Suprapubic skin (tissue), 4 donors: ENCODE data around the gene SGK2. TPM values are rescaled to one million over a fixed set of nuclear protein-coding genes. Genes with fewer than 3 reads are reported as not detected.

Source experiments
- DNase-seq, 2 donors: peaks; one replicate each; pipeline ENCODE4 v3.0.0-alpha.2; 2019; ENCODE audit warnings: low spot score in 2 of 2
- H3K27ac ChIP-seq: fragments of 200-600 bp; sonication (generic); one replicate; pipeline ENCODE4 v1.5.1; 2019
- H3K27me3 ChIP-seq: fragments of 200-600 bp; sonication (generic); one replicate; pipeline ENCODE4 v1.5.1; 2019
- H3K36me3 ChIP-seq: fragments of 200-600 bp; sonication (generic); one replicate; pipeline ENCODE4 v1.5.1; 2019
- H3K4me1 ChIP-seq: fragments of 200-600 bp; sonication (generic); one replicate; pipeline ENCODE4 v1.5.1; 2019
- H3K4me3 ChIP-seq: fragments of 200-600 bp; sonication (generic); one replicate; pipeline ENCODE4 v1.5.1; 2019; ENCODE audit warnings: mild to moderate bottlenecking
- H3K9me3 ChIP-seq: fragments of 200-600 bp; sonication (generic); one replicate; pipeline ENCODE4 v1.5.1; 2019
- EP300 ChIP-seq: sonication (generic); formaldehyde crosslinking; IDR thresholded peaks from one replicate; pipeline ENCODE4 v1.6.1; 2017; ENCODE audit warnings: antibody characterized with exemption
- POLR2A ChIP-seq, 2 donors: fragments of 450-650 bp; IDR thresholded peaks; one replicate each; pipeline ENCODE4 v1.6.1; 2017; ENCODE audit warnings: antibody characterized with exemption in 2 of 2, mild to moderate bottlenecking in 2 of 2, moderate library complexity in 2 of 2
- POLR2AphosphoS5 ChIP-seq, 3 donors: sonication (generic); formaldehyde crosslinking; IDR thresholded peaks; one replicate each; pipeline ENCODE4 v1.6.1; 2017; ENCODE audit warnings: antibody characterized with exemption in 3 of 3
- WGBS: methylation state at CpG from one replicate; pipeline ENCODE4 v1.1.5; 2018; 5-methylcytosine and 5-hydroxymethylcytosine counted together
- total RNA-seq, 4 donors: library from RNA; depleted of rRNA; stranded (reverse); fragments of >200 nt; gene quantifications; one replicate each; pipeline ENCODE4 v1.1.0, GENCODE V29; 2016
- TF ChIP-seq, protein P1 (sequence below), 2 donors: fragments of 200-600 bp in 1 of 2; fragments of 450-650 bp in 1 of 2; sonication (generic) in 1 of 2; IDR thresholded peaks; one replicate each; pipeline ENCODE4 v1.5.1; 2016 to 2019; ENCODE audit warnings: antibody characterized with exemption in 2 of 2, mild to moderate bottlenecking in 1 of 2, moderate library complexity in 1 of 2

Gene SGK2
- total RNA-seq, 4 donors from 2014 or later, result 6.9 to 18.2 (median 13.0) TPM

DNA sequence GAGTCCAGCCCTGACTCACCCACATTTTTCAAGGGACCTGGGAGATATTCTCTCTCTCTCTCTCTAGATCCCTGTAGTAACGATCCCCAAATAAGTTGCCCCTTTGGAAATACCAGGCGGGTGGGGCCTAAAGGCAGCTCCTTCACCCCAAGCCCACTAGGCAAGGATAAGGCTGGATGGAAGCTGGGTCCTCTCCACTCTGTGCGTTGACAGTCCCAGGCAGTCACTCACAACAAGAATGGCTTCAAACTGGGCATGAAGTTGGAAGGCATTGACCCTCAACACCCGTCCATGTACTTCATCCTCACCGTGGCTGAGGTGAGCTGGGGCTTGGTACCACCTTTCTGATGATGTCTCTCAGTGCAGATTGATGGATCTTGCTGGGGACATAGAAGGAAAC, 29.8 kb upstream of the SGK2 start:
- WGBS, result 92% methylated on average over 2 of the region's 5 CpGs
- Histone ChIP-seq H3K27ac (no peak overlapping the region), H3K27me3 (no peaks in the 10 kb centered on the region), H3K9me3 (no peaks in the 10 kb centered on the region), H3K4me3 (no peak overlapping the region), H3K36me3 (peaks cover 4% of the 10 kb centered on the region), H3K4me1 (no peaks in the 10 kb centered on the region)
- DNase-seq, result peak; percentile 16 to 47
- TF ChIP-seq EP300, result no peak

DNA sequence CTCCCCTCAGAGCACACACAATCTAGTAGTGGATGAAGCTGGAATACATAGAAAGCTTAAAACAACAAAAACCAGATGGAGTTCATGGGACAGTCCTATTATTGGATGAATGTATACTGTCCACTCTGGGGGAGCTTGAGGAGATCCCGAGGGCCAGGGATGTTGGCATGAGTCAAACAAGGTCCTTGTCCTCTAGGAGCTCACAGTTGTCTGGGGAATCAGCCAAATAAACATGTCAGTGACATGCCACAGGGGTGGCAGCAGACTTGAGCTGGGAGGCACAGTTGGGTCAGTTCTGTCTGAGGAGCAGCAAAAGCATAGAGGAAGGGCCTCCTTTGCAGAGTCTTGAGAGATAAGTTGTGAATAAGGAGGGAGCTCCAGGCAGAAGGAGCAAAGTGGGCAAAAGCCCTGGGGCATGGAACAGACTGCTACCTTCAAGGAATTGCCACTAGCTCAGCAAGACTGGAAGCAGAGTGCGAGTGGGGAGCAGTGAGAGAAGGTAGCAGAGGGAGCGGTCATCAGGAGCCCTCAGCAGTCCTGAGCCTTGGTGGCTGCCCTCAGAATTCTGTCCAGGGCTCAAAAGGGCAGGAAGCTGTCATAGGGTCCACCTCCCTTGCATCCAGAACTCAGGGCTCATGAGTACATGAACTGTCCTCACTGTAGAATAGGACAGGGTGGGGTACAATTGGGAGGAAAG, 29.2 kb upstream of the SGK2 start:
- no peaks in the 10 kb centered on the region for H3K27me3 ChIP-seq

DNA sequence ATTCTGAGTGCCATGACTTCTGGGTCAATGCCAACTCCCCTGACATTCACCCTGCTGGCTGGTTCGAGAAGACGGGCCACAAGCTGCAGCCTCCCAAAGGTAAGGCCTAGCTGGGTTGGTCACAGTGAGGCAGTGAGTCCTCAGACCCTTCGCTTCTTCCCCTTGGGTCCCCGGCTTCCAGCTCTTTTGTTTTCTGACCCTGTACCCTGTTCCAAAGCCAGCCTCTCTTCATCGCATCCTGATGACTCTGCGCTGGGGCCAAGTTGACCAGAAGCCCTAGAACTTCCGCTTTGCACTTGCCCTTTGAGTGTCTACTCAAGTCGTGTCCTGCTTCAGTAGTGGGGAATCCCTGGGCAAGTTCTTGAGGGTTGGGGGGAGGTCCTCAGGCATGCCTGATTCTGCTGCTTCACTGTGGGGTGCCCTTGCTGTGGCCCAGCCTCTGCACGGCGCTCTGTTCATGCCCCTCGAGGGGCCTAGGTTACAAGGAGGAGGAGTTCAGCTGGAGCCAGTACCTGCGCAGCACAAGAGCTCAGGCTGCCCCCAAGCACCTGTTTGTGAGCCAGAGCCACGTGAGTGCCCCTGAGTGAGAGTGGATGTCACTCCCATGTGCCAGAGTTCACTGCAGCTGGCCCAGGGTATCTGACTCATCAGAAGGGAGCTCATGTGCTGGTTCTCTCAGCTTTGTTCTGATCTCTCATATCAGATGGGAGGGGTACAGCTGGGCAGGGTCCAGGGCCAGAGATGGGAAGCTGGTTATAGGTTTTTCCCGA, 28.3 kb upstream of the SGK2 start:
- Histone ChIP-seq H3K27ac (no peak overlapping the region), H3K27me3 (no peaks in the 10 kb centered on the region), H3K4me1 (no peaks in the 10 kb centered on the region), H3K4me3 (no peak overlapping the region), H3K36me3 (peaks cover 9% of the 10 kb centered on the region), H3K9me3 (no peaks in the 10 kb centered on the region)
- WGBS, result 92% methylated on average over 10 of the region's 14 CpGs
- TF ChIP-seq EP300 (no peak), POLR2AphosphoS5 (IDR thresholded peaks at IDR 0.05) (no peak), POLR2A (IDR thresholded peaks at IDR 0.05) (no peak)
- TF ChIP-seq, protein P1, sequence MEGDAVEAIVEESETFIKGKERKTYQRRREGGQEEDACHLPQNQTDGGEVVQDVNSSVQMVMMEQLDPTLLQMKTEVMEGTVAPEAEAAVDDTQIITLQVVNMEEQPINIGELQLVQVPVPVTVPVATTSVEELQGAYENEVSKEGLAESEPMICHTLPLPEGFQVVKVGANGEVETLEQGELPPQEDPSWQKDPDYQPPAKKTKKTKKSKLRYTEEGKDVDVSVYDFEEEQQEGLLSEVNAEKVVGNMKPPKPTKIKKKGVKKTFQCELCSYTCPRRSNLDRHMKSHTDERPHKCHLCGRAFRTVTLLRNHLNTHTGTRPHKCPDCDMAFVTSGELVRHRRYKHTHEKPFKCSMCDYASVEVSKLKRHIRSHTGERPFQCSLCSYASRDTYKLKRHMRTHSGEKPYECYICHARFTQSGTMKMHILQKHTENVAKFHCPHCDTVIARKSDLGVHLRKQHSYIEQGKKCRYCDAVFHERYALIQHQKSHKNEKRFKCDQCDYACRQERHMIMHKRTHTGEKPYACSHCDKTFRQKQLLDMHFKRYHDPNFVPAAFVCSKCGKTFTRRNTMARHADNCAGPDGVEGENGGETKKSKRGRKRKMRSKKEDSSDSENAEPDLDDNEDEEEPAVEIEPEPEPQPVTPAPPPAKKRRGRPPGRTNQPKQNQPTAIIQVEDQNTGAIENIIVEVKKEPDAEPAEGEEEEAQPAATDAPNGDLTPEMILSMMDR (IDR thresholded peaks at IDR 0.05), result no peak
- DNase-seq, result peak in 1 of 2 donors; percentile 68

More for the DNA sequence above, 29.2 kb upstream of the SGK2 start:
- 97% methylated on average over 3 of the region's 3 CpGs for WGBS
- TF ChIP-seq, protein P1 (IDR thresholded peaks at IDR 0.05), result no peak
- no peak for TF ChIP-seq EP300
- no peak for TF ChIP-seq POLR2AphosphoS5 (IDR thresholded peaks at IDR 0.05)
- TF ChIP-seq POLR2A (IDR thresholded peaks at IDR 0.05), result no peak
- DNase-seq, result peak; percentile 17 to 49
- H3K4me1 ChIP-seq, result no peaks in the 10 kb centered on the region
- H3K9me3 ChIP-seq, result no peaks in the 10 kb centered on the region
- no peak overlapping the region for H3K27ac ChIP-seq
- peaks cover 4% of the 10 kb centered on the region for H3K36me3 ChIP-seq
- no peak overlapping the region for H3K4me3 ChIP-seq

DNA sequence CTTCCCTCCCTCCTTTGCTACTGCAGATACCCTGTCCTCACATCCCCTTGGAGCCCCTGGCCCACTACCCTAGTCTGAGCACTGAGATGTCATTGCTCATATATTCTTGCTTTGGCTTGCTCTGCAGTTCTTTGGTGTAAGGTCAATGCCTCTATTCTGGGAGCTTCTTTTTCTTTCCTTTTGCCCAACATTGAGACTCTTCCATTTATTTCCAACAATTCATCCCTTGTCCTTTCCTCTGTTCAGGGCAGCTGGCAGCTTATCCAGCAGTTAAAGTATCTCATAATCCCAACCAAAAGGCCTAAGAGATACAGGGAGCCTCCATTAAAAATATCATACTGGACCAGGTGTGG, 27.8 kb upstream of the SGK2 start:
- H3K4me1 ChIP-seq, result no peaks in the 10 kb centered on the region
- H3K27ac ChIP-seq, result no peak overlapping the region
- H3K4me3 ChIP-seq, result no peak overlapping the region
- H3K9me3 ChIP-seq, result no peaks in the 10 kb centered on the region
- no peak for TF ChIP-seq EP300
- TF ChIP-seq POLR2AphosphoS5 (IDR thresholded peaks at IDR 0.05), result no peak
- TF ChIP-seq, protein P1 (IDR thresholded peaks at IDR 0.05), result no peak
- TF ChIP-seq POLR2A (IDR thresholded peaks at IDR 0.05), result no peak
- peaks cover 15% of the 10 kb centered on the region for H3K36me3 ChIP-seq
- no peak for DNase-seq
- H3K27me3 ChIP-seq, result no peaks in the 10 kb centered on the region

DNA sequence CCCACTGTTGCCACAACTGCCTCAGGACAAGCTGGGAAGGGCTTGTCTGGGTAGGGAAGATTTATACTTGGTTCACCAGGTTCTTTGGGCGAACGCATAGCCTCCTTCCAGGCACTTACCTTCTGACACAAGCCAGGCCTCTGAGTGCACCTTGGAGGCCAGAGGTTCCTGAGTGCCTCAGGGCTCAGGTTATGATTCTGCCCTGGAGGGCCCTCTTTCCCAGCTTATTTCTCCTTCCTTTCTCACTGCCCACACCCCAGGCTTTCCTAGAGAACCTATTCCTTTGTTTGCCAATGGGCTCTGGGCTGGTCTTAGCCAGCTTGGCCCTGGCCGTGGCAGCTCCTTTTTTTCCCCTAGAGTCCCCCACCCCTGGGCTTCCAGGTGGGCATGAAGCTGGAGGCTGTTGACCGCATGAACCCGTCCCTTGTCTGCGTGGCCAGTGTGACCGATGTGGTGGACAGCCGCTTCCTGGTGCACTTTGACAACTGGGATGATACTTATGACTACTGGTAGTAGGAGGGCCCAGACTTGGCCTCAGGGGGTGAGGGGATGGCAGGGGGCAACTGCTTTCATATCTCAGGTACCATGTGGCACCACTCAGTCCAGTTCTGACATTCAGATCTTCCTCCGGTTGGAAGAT, 26.3 kb upstream of the SGK2 start:
- Histone ChIP-seq H3K27ac (no peak overlapping the region), H3K4me1 (no peaks in the 10 kb centered on the region), H3K4me3 (no peak overlapping the region), H3K9me3 (no peaks in the 10 kb centered on the region), H3K36me3 (peaks cover 25% of the 10 kb centered on the region), H3K27me3 (no peaks in the 10 kb centered on the region)
- DNase-seq, result peak in 1 of 2 donors; percentile 74
- TF ChIP-seq POLR2AphosphoS5 (IDR thresholded peaks at IDR 0.05), result no peak
- WGBS, result 95% methylated on average over 9 of the region's 9 CpGs

DNA sequence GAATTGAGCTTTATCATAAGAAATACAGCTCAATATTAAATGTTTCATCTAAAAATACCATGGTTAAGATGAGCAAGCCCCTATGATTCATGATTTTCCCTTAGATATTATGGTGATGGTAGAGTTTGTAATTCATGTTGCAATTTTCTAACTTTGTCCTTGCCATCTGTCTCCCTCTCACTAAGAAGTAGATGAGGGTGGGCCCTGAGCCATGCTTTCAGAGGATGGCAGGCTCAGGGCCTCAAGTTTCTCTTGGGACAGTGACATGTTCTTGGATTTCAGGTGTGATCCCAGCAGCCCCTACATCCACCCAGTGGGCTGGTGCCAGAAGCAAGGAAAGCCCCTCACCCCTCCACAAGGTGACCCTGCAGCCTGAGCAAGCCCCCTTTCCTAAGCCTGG, 25.8 kb upstream of the SGK2 start:
- H3K4me1 ChIP-seq, result no peaks in the 10 kb centered on the region
- no peak for TF ChIP-seq POLR2AphosphoS5 (IDR thresholded peaks at IDR 0.05)
- TF ChIP-seq POLR2A (IDR thresholded peaks at IDR 0.05), result no peak
- TF ChIP-seq, protein P1 (IDR thresholded peaks at IDR 0.05), result no peak
- TF ChIP-seq EP300, result no peak
- no peaks in the 10 kb centered on the region for H3K27me3 ChIP-seq
- H3K36me3 ChIP-seq, result peaks cover 25% of the 10 kb centered on the region
- H3K4me3 ChIP-seq, result no peak overlapping the region
- peak in 1 of 2 donors; percentile 37 for DNase-seq
- H3K9me3 ChIP-seq, result no peaks in the 10 kb centered on the region
- no peak overlapping the region for H3K27ac ChIP-seq
